Measurements from ENCODE around the gene MEI1. TPM values are rescaled to one million over a fixed set of nuclear protein-coding genes. Genes with fewer than 3 reads are reported as not detected.

MEI1 gene
- total RNA-seq, 1 experiment from 2014 or later = 0.20 TPM

- Histone ChIP-seq H4K91ac (ENCODE audit: insufficient read length, low read depth, low read length) (no peak overlapping the region), H2AFZ (ENCODE audit: low read length) (no peak overlapping the region), H3K23ac (ENCODE audit: insufficient read length, low read depth, low read length) (no peak overlapping the region), H4K20me1 (ENCODE audit: control insufficient read depth, insufficient read depth, insufficient read length) (no peaks in the 10 kb centered on the region), H3K18ac (ENCODE audit: insufficient read length, low read depth, low read length) (no peak overlapping the region), H3K79me2 (ENCODE audit: insufficient read depth, low read length) (peaks cover 51% of the 10 kb centered on the region), H3K9me3 (ENCODE audit: control insufficient read depth, low read depth, low read length) (no peaks in the 10 kb centered on the region), H4K5ac (ENCODE audit: insufficient read length, low read depth, low read length) (no peak overlapping the region), H3K79me1 (ENCODE audit: insufficient read depth, low read depth, low read length, poor library complexity, severe bottlenecking) (peaks cover 9% of the 10 kb centered on the region), H3T11ph (ENCODE audit: low read length) (no peak overlapping the region), H2AK5ac (ENCODE audit: insufficient read length, low read length) (no peak overlapping the region), H2BK12ac (ENCODE audit: insufficient read length, low read depth, low read length) (no peak overlapping the region), H3K23me2 (ENCODE audit: insufficient read length, low read depth, low read length, poor library complexity, severe bottlenecking) (no peaks in the 10 kb centered on the region), H3K27ac (ENCODE audit: insufficient read length, low read depth, low read length) (no peak overlapping the region), H2BK15ac (ENCODE audit: low read depth, low read length) (no peak overlapping the region), H3K4me2 (ENCODE audit: insufficient read depth, insufficient read length, low read length) (no peak overlapping the region), H3K56ac (ENCODE audit: insufficient read length, low read depth, low read length) (no peak overlapping the region), H2BK5ac (ENCODE audit: insufficient read length, low read length) (no peak overlapping the region), H2BK20ac (ENCODE audit: low read depth, low read length, poor library complexity, severe bottlenecking) (no peak overlapping the region), H3K4me1 (ENCODE audit: insufficient read depth, low read length) (peaks cover 29% of the 10 kb centered on the region), H3K4ac (ENCODE audit: low read depth, low read length) (no peak overlapping the region), H3K14ac (ENCODE audit: insufficient read depth, low read length) (no peak overlapping the region), H3K27me3 (ENCODE audit: insufficient read depth, low read length) (no peaks in the 10 kb centered on the region), H4K8ac (replicated peaks; ENCODE audit: insufficient read length, low read depth, low read length) (no peak overlapping the region), H3K9ac (ENCODE audit: extremely low read depth, insufficient read length, low read length) (no peak overlapping the region), H2BK120ac (ENCODE audit: low read depth, low read length, poor library complexity, severe bottlenecking) (no peak overlapping the region)
- WGBS (ENCODE audit: extremely low coverage, insufficient read length, low lambda C conversion rate) = no CpG with 5 or more reads among the region's 5 CpGs
- H3K9me3 Mint-ChIP-seq = no peaks in the 10 kb centered on the region; a peak in 1 of 5 replicates
- no peak for DNase-seq
- H3K36me3 Mint-ChIP-seq (ENCODE audit: insufficient read depth in 1 of 3, low read depth in 3 of 3) = peaks cover 4 to 24% (median 7%) of the 10 kb centered on the region in 3 experiments; a peak in 6 of 7 replicates
- no peaks in the 10 kb centered on the region for H3K27me3 Mint-ChIP-seq (ENCODE audit: low read depth)
- H3K4me3 Mint-ChIP-seq = no peak overlapping the region
- H3K4me1 Mint-ChIP-seq = peaks cover 40 to 45% of the 10 kb centered on the region in 2 experiments
- TF ChIP-seq CTCF (conservative IDR thresholded peaks at IDR 0.05) = no peak
- peak overlapping the region in 2 of 3 experiments; percentile 75 to 79; a peak in 5 of 7 replicates for H3K27ac Mint-ChIP-seq
These were observed 149.2 kb downstream of the MEI1 start for GRCh38 chr22:41848468-41848867.

Other genes starting within 250 kb of the MEI1 start
- gene PHF5A, start 230.8 kb upstream of the MEI1 start, total RNA-seq (2021) = 114 and 128 TPM in 2 replicates
- 64.9 and 66.6 TPM in 2 replicates for gene ACO2, start 230.4 kb upstream of the MEI1 start, total RNA-seq (2021)
- 63.6 and 68.2 TPM in 2 replicates for gene POLR3H, start 155.0 kb upstream of the MEI1 start, total RNA-seq (2021)
- gene CSDC2, start 138.5 kb upstream of the MEI1 start, total RNA-seq (2021) = 1.0 and 1.2 TPM in 2 replicates
- gene PMM1, start 109.7 kb upstream of the MEI1 start, total RNA-seq (2021) = 18.4 and 19.8 TPM in 2 replicates
- 28.3 and 30.2 TPM in 2 replicates for gene DESI1, start 78.5 kb upstream of the MEI1 start, total RNA-seq (2021)
- 461 and 466 TPM in 2 replicates for gene XRCC6, start 78.2 kb upstream of the MEI1 start, total RNA-seq (2021)
- 203 and 204 TPM in 2 replicates for gene SNU13, start 10.6 kb upstream of the MEI1 start, total RNA-seq (2021)
- gene CCDC134, start 101.2 kb downstream of the MEI1 start, total RNA-seq (2021) = 19.3 and 20.7 TPM in 2 replicates
- 144 and 146 TPM in 2 replicates for gene SREBF2, start 133.6 kb downstream of the MEI1 start, total RNA-seq (2021)
- gene SHISA8, start 215.6 kb downstream of the MEI1 start, total RNA-seq (2021) = 0.72 and 1.4 TPM in 2 replicates
- gene TNFRSF13C, start 227.3 kb downstream of the MEI1 start, total RNA-seq (2021) = 1.6 and 1.9 TPM in 2 replicates
- gene CENPM, start 247.6 kb downstream of the MEI1 start, total RNA-seq (2021) = 36.5 and 37.2 TPM in 2 replicates

Data from H9 (cell line).